HepG2 (cell line): ENCODE measurements around the gene GPX2. TPM values are rescaled to one million over a fixed set of nuclear protein-coding genes. Genes with fewer than 3 reads are reported as not detected.
A peak's percentile ranks its signal among the peaks of the same experiment; 100 is the strongest.

Source experiments
- ATAD3A ChIP-seq: sonication (generic); formaldehyde crosslinking; IDR thresholded peaks from 2 replicates; pipeline ENCODE4 v1.4.0; 2020; ENCODE audit warnings: missing genetic modification reagents
- NFYB ChIP-seq: sonication (generic); formaldehyde crosslinking; IDR thresholded peaks from 2 replicates; pipeline ENCODE4 v1.4.0; 2020; ENCODE audit warnings: missing genetic modification reagents
- PHF8 ChIP-seq: sonication (generic); formaldehyde crosslinking; IDR thresholded peaks from 2 replicates; pipeline ENCODE4 v1.5.0; 2020; ENCODE audit warnings: missing genetic modification reagents
- PITX1 ChIP-seq: sonication (generic); formaldehyde crosslinking; IDR thresholded peaks from 2 replicates; pipeline ENCODE4 v1.5.1; 2020; ENCODE audit warnings: mild to moderate bottlenecking, missing genetic modification reagents
- TEAD2 ChIP-seq: sonication (generic); formaldehyde crosslinking; IDR thresholded peaks from 2 replicates; pipeline ENCODE4 v1.9.0; 2021; ENCODE audit warnings: missing genetic modification reagents
- YEATS2 ChIP-seq: sonication (generic); formaldehyde crosslinking; IDR thresholded peaks from 2 replicates; pipeline ENCODE4 v1.4.0; 2020; ENCODE audit warnings: missing genetic modification reagents, borderline replicate concordance
- ZBTB42 ChIP-seq: sonication (generic); formaldehyde crosslinking; IDR thresholded peaks from 2 replicates; pipeline ENCODE4 v1.5.0; 2020; ENCODE audit warnings: mild to moderate bottlenecking, missing genetic modification reagents
- ZC3H4 ChIP-seq: sonication (generic); formaldehyde crosslinking; IDR thresholded peaks from 2 replicates; pipeline ENCODE4 v1.4.0; 2020; ENCODE audit warnings: missing genetic modification reagents, borderline replicate concordance
- ZNF253 ChIP-seq: sonication (generic); formaldehyde crosslinking; IDR thresholded peaks from 2 replicates; pipeline ENCODE4 v1.8.0; 2022; ENCODE audit warnings: mild to moderate bottlenecking, missing genetic modification reagents, borderline replicate concordance
- ZNF292 ChIP-seq: sonication (generic); formaldehyde crosslinking; IDR thresholded peaks from 2 replicates; pipeline ENCODE4 v1.8.1; 2022; ENCODE audit warnings: mild to moderate bottlenecking, low read depth, missing genetic modification reagents, borderline replicate concordance
- polyA plus RNA-seq, 8 experiments: library from polyadenylated mRNA; depleted of rRNA in 3 of 8; stranded (reverse) in 7 of 8; unstranded in 1 of 8; fragments of >200 nt; fragmentation: Illumina TruSeq in 4 of 8; extraction: Trizol in 4 of 8; gene quantifications; 2 replicates each; pipeline versions ENCODE4 v1.2.1 to v1.2.3, GENCODE V29; 2011 to 2016; ENCODE audit warnings: low read depth in 4 of 8, missing spikeins in 1 of 8, mixed read lengths in 1 of 8; ENCODE audit not compliant: insufficient read depth in 1 of 8
- total RNA-seq, 5 experiments: library from RNA; depleted of rRNA; stranded (reverse); fragments of >200 nt; fragmentation: Illumina TruSeq; extraction: Trizol; gene quantifications; 2 replicates each; pipeline ENCODE4 v1.2.3, GENCODE V29; 2016; ENCODE audit warnings: low read depth in 1 of 5
- TF ChIP-seq, protein P1 (sequence below): sonication (generic); formaldehyde crosslinking; IDR thresholded peaks from 2 replicates; pipeline ENCODE4 v1.9.0; 2021; ENCODE audit warnings: mild to moderate bottlenecking, missing genetic modification reagents
- TF ChIP-seq, protein P2 (sequence below): IDR thresholded peaks from 2 replicates; pipeline ENCODE4 v1.6.1; 2016; ENCODE audit warnings: low read depth, control low read depth
- TF ChIP-seq, protein P3 (sequence below): sonication (generic); formaldehyde crosslinking; IDR thresholded peaks from 2 replicates; pipeline ENCODE4 v1.4.0; 2020; ENCODE audit warnings: missing genetic modification reagents, mild to moderate bottlenecking, borderline replicate concordance
- TF ChIP-seq, protein P4 (sequence below): IDR thresholded peaks from 2 replicates; pipeline ENCODE4 v1.6.1; 2016
- TF ChIP-seq, protein P5 (sequence below): sonication (generic); formaldehyde crosslinking; IDR thresholded peaks from 2 replicates; pipeline ENCODE4 v1.5.0; 2020; ENCODE audit warnings: mild to moderate bottlenecking, missing genetic modification reagents

GPX2 gene
- total and polyA plus RNA-seq, 2 of the 13 experiments (the other 11 are each of a cell fraction or from before 2014, with no cell fraction given), result 526 to 674 TPM

DNA sequence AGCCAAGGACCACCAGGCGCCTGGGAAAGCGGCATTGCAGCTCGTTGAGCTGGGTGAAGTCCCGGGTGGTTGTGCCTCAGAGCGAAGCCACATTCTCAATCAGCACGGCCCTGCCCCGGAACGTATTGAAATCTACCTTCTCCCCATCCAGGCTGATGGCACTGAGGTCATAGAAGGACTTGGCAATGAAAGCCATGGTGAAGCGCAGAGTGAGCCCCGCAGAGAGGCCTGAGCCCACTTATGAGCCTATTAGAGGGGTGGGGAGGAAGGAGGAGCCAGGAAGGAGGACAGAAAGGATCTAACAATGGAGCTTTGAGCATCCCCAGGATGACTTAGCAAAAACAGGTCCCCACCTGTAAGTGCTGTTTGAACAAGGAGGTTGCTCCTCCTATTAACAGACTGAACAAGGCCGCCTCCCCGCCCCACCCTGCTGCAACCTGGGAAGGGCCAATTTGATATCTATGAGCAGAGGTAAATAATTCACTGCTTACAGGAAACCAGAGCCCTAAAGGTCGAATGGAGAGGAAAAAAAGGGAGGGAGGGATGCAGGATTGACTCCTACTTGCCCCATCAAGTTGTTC, at the start of gene GPX2 (continued):
- TF ChIP-seq, protein P1, sequence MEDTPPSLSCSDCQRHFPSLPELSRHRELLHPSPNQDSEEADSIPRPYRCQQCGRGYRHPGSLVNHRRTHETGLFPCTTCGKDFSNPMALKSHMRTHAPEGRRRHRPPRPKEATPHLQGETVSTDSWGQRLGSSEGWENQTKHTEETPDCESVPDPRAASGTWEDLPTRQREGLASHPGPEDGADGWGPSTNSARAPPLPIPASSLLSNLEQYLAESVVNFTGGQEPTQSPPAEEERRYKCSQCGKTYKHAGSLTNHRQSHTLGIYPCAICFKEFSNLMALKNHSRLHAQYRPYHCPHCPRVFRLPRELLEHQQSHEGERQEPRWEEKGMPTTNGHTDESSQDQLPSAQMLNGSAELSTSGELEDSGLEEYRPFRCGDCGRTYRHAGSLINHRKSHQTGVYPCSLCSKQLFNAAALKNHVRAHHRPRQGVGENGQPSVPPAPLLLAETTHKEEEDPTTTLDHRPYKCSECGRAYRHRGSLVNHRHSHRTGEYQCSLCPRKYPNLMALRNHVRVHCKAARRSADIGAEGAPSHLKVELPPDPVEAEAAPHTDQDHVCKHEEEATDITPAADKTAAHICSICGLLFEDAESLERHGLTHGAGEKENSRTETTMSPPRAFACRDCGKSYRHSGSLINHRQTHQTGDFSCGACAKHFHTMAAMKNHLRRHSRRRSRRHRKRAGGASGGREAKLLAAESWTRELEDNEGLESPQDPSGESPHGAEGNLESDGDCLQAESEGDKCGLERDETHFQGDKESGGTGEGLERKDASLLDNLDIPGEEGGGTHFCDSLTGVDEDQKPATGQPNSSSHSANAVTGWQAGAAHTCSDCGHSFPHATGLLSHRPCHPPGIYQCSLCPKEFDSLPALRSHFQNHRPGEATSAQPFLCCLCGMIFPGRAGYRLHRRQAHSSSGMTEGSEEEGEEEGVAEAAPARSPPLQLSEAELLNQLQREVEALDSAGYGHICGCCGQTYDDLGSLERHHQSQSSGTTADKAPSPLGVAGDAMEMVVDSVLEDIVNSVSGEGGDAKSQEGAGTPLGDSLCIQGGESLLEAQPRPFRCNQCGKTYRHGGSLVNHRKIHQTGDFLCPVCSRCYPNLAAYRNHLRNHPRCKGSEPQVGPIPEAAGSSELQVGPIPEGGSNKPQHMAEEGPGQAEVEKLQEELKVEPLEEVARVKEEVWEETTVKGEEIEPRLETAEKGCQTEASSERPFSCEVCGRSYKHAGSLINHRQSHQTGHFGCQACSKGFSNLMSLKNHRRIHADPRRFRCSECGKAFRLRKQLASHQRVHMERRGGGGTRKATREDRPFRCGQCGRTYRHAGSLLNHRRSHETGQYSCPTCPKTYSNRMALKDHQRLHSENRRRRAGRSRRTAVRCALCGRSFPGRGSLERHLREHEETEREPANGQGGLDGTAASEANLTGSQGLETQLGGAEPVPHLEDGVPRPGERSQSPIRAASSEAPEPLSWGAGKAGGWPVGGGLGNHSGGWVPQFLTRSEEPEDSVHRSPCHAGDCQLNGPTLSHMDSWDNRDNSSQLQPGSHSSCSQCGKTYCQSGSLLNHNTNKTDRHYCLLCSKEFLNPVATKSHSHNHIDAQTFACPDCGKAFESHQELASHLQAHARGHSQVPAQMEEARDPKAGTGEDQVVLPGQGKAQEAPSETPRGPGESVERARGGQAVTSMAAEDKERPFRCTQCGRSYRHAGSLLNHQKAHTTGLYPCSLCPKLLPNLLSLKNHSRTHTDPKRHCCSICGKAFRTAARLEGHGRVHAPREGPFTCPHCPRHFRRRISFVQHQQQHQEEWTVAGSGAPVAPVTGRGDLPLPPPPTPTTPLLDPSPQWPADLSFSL (CRISPR knock-in tag), result no peak
- TF ChIP-seq ATAD3A (no peak), ZNF253 (CRISPR knock-in tag) (no peak), NFYB (CRISPR knock-in tag) (0 out of 2 replicates have a peak, but pooled peaks have one; percentile 9), ZC3H4 (CRISPR knock-in tag) (peak; percentile 50; the same call in 1 of the 2 replicates), PITX1 (CRISPR knock-in tag) (peak; percentile 78; the same call in 1 of the 2 replicates), TEAD2 (no peak), PHF8 (CRISPR knock-in tag) (peak; percentile 62), ZBTB42 (CRISPR knock-in tag) (no peak), ZNF292 (CRISPR knock-in tag) (no peak), YEATS2 (peak; percentile 61; the same call in 1 of the 2 replicates)
- TF ChIP-seq, protein P2, sequence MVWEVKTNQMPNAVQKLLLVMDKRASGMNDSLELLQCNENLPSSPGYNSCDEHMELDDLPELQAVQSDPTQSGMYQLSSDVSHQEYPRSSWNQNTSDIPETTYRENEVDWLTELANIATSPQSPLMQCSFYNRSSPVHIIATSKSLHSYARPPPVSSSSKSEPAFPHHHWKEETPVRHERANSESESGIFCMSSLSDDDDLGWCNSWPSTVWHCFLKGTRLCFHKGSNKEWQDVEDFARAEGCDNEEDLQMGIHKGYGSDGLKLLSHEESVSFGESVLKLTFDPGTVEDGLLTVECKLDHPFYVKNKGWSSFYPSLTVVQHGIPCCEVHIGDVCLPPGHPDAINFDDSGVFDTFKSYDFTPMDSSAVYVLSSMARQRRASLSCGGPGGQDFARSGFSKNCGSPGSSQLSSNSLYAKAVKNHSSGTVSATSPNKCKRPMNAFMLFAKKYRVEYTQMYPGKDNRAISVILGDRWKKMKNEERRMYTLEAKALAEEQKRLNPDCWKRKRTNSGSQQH (CRISPR knock-in tag), result no peak
- TF ChIP-seq, protein P3, sequence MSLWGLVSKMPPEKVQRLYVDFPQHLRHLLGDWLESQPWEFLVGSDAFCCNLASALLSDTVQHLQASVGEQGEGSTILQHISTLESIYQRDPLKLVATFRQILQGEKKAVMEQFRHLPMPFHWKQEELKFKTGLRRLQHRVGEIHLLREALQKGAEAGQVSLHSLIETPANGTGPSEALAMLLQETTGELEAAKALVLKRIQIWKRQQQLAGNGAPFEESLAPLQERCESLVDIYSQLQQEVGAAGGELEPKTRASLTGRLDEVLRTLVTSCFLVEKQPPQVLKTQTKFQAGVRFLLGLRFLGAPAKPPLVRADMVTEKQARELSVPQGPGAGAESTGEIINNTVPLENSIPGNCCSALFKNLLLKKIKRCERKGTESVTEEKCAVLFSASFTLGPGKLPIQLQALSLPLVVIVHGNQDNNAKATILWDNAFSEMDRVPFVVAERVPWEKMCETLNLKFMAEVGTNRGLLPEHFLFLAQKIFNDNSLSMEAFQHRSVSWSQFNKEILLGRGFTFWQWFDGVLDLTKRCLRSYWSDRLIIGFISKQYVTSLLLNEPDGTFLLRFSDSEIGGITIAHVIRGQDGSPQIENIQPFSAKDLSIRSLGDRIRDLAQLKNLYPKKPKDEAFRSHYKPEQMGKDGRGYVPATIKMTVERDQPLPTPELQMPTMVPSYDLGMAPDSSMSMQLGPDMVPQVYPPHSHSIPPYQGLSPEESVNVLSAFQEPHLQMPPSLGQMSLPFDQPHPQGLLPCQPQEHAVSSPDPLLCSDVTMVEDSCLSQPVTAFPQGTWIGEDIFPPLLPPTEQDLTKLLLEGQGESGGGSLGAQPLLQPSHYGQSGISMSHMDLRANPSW (CRISPR knock-in tag), result no peak
- TF ChIP-seq, protein P4, sequence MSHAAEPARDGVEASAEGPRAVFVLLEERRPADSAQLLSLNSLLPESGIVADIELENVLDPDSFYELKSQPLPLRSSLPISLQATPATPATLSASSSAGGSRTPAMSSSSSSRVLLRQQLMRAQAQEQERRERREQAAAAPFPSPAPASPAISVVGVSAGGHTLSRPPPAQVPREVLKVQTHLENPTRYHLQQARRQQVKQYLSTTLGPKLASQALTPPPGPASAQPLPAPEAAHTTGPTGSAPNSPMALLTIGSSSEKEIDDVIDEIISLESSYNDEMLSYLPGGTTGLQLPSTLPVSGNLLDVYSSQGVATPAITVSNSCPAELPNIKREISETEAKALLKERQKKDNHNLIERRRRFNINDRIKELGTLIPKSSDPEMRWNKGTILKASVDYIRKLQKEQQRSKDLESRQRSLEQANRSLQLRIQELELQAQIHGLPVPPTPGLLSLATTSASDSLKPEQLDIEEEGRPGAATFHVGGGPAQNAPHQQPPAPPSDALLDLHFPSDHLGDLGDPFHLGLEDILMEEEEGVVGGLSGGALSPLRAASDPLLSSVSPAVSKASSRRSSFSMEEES (CRISPR knock-in tag), result peak; percentile 47; the same call in 1 of the 2 replicates
- TF ChIP-seq, protein P5, sequence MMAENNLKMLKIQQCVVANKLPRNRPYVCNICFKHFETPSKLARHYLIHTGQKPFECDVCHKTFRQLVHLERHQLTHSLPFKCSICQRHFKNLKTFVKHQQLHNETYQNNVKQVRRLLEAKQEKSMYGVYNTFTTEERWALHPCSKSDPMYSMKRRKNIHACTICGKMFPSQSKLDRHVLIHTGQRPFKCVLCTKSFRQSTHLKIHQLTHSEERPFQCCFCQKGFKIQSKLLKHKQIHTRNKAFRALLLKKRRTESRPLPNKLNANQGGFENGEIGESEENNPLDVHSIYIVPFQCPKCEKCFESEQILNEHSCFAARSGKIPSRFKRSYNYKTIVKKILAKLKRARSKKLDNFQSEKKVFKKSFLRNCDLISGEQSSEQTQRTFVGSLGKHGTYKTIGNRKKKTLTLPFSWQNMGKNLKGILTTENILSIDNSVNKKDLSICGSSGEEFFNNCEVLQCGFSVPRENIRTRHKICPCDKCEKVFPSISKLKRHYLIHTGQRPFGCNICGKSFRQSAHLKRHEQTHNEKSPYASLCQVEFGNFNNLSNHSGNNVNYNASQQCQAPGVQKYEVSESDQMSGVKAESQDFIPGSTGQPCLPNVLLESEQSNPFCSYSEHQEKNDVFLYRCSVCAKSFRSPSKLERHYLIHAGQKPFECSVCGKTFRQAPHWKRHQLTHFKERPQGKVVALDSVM (CRISPR knock-in tag), result 0 out of 2 replicates have a peak, but pooled peaks have one; percentile 24
